Left ventricle myocardium superior (tissue), 1 donor: ENCODE measurements around the gene TNFRSF1B. TPM values are rescaled to one million over a fixed set of nuclear protein-coding genes. Genes with fewer than 3 reads are reported as not detected.

Experiments
- ATAC-seq: fragments of 200-7000 bp; cut with Tn5 transposase; one replicate; pipeline ENCODE4 v1.9.1; 2020; ENCODE audit warnings: mild to moderate bottlenecking, moderate library complexity
- DNase-seq: peaks from one replicate; pipeline ENCODE4 v3.0.0-alpha.2; 2020
- intact Hi-C: fragments of 100-400 bp; cut with micrococcal nuclease; formaldehyde crosslinking; loops from one replicate; pipeline ENCODE4 v1.11.0; 2022
- total RNA-seq: library from RNA; stranded (reverse); fragmentation: NEBNext Ultra II Directional; extraction: Animal tissue kit (Norgen Biotek cat#: 25700); gene quantifications from one replicate; pipeline ENCODE4 v1.2.1, GENCODE V29; 2021
- donor health status: DM: no; HTN: yes; CAD: no; lungs with severe emphysema.

TNFRSF1B gene
- total RNA-seq, 1 donor from 2014 or later = 13.0 TPM

GRCh38 chr1:12184008-12184681, 17.4 kb downstream of the TNFRSF1B start:
- DNase-seq = peak; percentile 88
- intact Hi-C loops = no loop called here
- ATAC-seq = peak; percentile 86

GRCh38 chr1:12185036-12185917, 18.5 kb downstream of the TNFRSF1B start:
- ATAC-seq (peak; percentile 11), DNase-seq (no peak)
- intact Hi-C loops = no loop called here

GRCh38 chr1:12185918-12186678, 19.3 kb downstream of the TNFRSF1B start:
- intact Hi-C loops = no loop called here
- ATAC-seq = peak; percentile 13
- no peak for DNase-seq

GRCh38 chr1:12186679-12186985, 19.8 kb downstream of the TNFRSF1B start:
- DNase-seq (no peak), ATAC-seq (no peak)
- intact Hi-C loops = no loop called here

- intact Hi-C loops = no loop called here
- no peak for DNase-seq
- no peak for ATAC-seq
Observed at GRCh38 chr1:12188115-12188514, 21.3 kb downstream of the TNFRSF1B start.

GRCh38 chr1:12188657-12189327, 22.0 kb downstream of the TNFRSF1B start:
- ATAC-seq (no peak), DNase-seq (no peak)
- intact Hi-C loops = no loop called here

GRCh38 chr1:12189328-12189682, 22.5 kb downstream of the TNFRSF1B start:
- ATAC-seq (no peak), DNase-seq (no peak)
- intact Hi-C loops = no loop called here

- ATAC-seq (no peak), DNase-seq (no peak)
- intact Hi-C loops = no loop called here
Observed at GRCh38 chr1:12191242-12192032, 24.6 kb downstream of the TNFRSF1B start.

- no peak for DNase-seq
Observed at GRCh38 chr1:12194666-12195216, 27.9 kb downstream of the TNFRSF1B start.

GRCh38 chr1:12195416-12195815, 28.6 kb downstream of the TNFRSF1B start:
- no peak for DNase-seq
- no peak for ATAC-seq
- intact Hi-C loops = no loop called here

More at GRCh38 chr1:12194666-12195216, 27.9 kb downstream of the TNFRSF1B start:
- intact Hi-C loops = no loop called here
- no peak for ATAC-seq

- ATAC-seq = peak; percentile 79
- peak; percentile 71 for DNase-seq
- intact Hi-C loops = no loop called here
Observed at GRCh38 chr1:12196641-12197482, 30.1 kb downstream of the TNFRSF1B start.

- intact Hi-C loops = no loop called here
- ATAC-seq (no peak), DNase-seq (no peak)
Observed at GRCh38 chr1:12197483-12197880, 30.7 kb downstream of the TNFRSF1B start.

GRCh38 chr1:12200208-12200607, 33.4 kb downstream of the TNFRSF1B start:
- DNase-seq = no peak
- no peak for ATAC-seq
- intact Hi-C loops = no loop called here

GRCh38 chr1:12201352-12202189, 34.8 kb downstream of the TNFRSF1B start:
- intact Hi-C loops = no loop called here
- DNase-seq = no peak
- no peak for ATAC-seq

- ATAC-seq = no peak
- DNase-seq = no peak
- intact Hi-C loops = no loop called here
Observed at GRCh38 chr1:12202190-12202497, 35.4 kb downstream of the TNFRSF1B start.

- DNase-seq (no peak), ATAC-seq (no peak)
- intact Hi-C loops = no loop called here
Observed at GRCh38 chr1:12202577-12202976, 35.8 kb downstream of the TNFRSF1B start.
